Bone marrow (tissue), 2 donors: ENCODE measurements around the gene FBXW8.

Experiments used
- DNase-seq, 2 donors: peaks; one replicate each; lab custom pipeline; 2025; lab: John Stamatoyannopoulos, UW

Gene FBXW8, protein sequence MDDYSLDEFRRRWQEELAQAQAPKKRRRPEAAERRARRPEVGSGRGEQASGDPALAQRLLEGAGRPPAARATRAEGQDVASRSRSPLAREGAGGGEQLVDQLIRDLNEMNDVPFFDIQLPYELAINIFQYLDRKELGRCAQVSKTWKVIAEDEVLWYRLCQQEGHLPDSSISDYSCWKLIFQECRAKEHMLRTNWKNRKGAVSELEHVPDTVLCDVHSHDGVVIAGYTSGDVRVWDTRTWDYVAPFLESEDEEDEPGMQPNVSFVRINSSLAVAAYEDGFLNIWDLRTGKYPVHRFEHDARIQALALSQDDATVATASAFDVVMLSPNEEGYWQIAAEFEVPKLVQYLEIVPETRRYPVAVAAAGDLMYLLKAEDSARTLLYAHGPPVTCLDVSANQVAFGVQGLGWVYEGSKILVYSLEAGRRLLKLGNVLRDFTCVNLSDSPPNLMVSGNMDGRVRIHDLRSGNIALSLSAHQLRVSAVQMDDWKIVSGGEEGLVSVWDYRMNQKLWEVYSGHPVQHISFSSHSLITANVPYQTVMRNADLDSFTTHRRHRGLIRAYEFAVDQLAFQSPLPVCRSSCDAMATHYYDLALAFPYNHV

DNA sequence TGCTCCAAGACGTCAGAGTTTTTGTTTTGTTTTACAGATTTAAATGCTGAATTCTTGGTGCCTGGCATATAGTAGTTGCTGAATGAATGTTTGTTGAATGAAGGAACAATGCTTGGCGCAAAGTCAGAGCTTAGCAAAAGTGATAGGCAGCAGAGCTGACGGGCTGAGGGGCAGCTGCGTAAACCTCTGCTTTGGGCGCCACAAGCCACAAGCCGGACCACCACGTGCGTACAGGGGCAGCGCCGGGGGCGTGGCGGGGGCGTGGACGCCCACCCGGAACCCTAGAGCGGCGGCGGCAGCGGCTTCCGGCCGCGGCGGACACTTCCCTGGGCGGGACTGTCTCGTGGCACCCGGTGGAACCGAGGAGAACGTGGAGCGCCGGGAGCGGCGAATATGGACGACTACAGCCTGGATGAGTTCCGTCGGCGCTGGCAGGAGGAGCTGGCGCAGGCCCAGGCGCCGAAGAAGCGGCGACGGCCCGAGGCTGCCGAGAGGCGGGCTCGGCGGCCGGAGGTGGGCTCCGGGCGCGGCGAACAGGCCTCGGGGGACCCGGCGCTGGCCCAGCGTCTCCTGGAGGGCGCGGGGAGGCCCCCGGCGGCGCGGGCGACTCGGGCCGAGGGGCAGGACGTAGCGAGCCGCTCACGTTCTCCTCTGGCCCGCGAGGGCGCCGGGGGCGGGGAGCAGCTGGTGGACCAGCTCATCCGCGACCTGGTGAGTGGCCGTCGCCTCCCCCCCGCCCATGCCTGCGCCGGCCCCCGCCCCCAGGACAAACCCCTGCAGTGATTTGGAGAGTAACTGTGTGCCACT lies at the start of gene FBXW8:
TSS of gene FBXW8 (plus strand) at position 306 of the 807 bp plus-strand sequence. CDS start at position 394, 88 bp downstream.
- DNase-seq: peak in 1 of 2 donors; percentile 21

DNA sequence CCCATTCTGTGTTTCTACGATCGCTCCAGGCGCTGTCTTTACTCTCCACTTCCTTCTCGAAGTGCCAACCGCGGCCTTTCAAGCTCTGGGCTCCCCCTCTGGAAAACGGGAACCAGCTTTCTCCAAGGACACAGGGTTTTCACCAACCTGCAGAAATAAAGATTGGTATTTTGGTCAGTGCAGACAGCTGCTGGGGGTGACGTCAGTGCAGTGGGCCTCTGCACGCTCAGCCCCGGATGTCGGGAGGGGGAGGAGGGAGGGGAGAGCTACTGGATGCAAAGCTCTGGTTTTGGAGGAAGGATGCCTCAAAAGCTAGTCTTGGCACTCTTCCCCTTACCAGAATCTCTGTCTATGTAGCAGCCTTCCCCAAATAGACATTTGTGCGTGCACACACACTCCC lies 49.4 kb upstream of the FBXW8 start:
- DNase-seq: peak in 1 of 2 donors; percentile 38

DNA sequence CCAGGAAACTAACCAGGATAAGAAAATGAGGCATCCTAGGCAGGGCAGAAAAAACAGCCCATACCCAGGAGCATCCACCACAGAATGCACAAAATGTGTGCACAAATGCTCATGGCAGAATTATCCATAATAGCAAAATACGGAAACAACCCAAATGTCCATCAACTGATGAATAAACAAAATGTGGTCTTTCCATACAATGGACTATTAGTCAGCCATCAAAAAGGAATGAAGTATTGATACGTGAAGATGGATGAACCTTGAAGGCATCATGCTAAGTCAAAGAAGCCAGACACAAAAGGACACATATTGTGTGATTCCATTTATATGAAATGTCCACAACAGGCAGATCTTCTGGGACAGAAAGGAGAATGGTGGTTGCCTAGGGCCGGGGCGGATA lies 48.6 kb upstream of the FBXW8 start:
- DNase-seq: no peak

DNA sequence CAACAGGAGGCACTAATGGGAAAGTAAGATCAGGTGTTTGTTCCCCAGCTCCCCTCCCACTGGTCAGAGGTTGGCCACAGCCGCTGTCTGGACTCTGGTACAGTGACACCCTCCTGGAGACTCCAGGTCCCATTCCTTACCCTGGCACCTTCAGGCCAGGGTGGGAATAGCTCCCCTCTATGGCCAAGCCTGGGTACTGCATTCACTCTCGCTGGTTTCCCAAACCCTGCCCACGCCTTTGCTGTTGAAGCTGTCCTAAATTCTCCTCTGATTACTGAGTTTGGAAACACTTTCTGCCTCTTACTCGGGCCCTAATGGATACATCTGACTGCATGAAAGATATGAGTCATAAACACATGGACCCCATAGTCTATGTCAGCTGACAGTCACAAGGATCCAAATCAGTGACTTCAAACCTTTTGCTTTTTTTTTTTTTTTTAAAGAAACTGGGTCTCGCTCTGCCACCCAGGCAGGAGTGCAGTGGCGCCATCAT lies 47.4 kb upstream of the FBXW8 start:
- DNase-seq: no peak

DNA sequence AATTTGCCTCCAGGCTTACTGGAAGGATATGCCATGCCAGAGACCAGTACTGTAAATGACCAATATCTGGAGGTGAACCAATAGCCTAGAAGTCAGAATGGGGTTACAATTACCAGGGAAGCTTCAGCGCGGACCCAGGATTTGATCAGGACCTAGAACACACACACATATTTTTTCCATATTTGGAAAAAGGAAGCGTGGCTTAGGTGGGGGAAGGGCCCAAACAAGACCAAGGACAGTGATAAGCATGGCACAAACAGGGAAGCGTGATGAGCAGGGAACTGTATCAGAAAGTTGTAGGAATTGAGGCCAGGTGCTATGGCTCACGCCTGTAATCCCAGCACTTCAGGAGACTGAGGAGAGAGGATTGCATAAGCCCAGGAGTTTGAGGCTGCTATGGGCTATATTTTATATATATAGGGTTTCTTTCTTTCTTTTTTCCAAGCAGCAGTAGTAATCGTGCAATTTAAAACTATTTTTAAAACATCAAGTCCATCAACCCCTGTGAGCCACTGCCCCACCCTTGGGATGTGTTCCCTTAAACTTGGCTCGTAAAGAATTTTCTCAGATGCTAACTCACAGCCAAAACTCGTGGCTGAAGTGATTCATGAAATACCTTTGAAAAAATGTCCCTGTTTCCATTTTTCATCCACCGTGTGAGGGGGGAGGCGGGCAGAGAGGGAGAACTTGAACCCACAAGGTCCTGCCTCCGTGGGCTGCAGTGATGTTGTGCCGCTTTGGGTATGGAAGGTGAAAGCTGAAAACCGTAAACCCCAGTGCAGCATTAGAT lies 46.2 kb upstream of the FBXW8 start:
- no peak for DNase-seq

DNA sequence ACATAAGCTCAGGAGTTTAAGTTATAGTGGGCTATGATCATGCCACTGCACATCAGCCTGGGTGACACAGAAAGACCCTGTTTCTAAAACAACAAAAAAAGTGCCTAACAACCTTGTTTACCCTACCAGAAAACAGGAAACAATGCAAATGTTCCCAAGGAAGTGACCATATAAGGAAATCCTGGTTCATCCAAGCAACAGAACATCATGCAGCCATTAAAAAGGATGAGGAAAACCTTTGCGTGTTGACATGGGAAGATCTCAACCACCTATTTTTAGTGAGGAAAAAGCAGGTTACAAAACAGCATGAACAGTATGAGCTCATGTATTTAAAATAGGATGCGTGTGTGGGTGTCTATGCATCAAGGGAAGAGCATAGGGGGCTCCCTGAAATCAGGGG lies 43.2 kb upstream of the FBXW8 start:
- no peak for DNase-seq

DNA sequence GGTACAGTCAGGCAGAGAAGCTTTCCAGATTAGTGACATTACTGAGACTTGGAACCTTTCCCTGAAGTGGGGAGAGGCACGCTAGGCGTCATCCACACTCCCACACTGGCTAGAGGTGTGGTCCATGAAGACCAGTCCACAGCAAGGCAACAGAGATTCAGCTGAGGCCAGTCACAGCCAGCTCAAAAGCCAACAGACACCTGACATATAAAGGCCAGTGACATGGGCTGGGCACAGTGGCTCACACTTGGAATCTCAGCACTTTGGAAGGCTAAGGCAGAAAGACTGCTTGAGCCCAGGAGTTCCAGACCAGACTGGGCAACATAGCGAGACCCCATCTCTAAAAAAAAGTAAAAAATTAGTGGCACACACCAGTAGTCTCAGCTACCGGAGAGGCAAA lies 40.4 kb upstream of the FBXW8 start:
- no peak for DNase-seq

DNA sequence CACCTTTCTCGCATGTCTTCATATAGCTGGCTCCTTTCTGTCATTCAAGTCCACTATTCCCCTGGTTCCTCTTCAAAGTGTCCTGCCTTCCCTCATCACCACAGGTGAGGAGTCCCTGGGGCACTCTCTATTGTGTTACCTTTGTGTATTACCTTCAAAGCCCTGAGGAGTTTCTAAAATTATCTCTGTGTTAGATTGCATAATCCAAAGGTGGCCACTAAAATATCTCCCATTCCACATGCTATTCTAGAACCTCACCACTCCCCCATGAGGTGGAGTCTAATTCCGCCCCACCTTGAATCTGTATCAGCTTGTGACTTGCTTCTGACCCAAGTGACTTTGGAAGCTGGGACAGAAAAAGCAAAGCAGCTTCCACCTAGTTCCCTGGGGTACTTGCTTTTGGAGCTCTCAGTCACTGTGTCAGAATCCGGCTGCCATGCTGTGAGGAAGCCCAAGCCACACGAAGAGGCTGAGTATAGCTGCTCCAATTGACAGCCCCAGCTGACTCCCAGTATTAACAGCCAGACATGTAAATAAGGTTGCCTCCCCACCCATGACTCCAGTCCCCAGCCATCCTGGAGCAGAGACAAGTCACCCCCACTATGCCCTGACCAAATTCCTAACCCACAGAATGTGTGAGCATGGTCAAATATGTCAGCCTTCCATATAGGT lies 36.3 kb upstream of the FBXW8 start:
- DNase-seq: no peak

DNA sequence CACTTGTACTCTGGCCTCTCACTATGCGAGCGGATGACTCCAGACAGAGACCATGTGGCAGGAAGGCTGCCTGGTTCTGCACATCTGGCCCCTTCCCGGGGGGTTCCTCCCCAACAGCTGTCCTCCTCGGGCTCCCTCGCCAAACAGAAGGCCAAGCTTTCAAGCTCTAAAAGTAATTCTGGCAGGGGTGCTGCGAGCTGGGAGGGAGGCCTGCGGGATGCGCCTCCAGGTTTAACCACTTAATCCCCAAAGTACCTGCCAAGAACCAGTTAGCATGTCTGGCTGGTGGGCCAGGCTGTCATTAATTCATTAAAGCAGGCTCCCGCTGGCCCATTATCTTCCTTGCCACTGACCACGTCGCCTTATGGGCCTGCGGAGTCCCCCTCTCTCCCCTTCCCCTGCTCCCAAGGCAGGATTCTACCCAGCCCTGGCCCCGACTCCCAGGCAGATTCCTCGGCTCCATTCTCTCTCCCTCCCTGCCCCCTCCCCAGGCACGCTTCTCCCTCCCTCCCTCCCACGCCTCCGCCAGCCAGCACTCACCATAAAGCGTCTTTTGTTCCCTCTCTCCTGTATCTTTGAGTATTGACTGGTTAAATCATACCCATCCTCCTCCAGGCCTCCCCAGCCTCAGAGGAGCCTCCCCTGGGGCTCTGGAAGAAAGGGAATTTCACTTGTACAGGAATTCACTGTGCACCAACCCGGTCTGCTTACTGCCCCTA lies 34.4 kb upstream of the FBXW8 start:
- DNase-seq: no peak

DNA sequence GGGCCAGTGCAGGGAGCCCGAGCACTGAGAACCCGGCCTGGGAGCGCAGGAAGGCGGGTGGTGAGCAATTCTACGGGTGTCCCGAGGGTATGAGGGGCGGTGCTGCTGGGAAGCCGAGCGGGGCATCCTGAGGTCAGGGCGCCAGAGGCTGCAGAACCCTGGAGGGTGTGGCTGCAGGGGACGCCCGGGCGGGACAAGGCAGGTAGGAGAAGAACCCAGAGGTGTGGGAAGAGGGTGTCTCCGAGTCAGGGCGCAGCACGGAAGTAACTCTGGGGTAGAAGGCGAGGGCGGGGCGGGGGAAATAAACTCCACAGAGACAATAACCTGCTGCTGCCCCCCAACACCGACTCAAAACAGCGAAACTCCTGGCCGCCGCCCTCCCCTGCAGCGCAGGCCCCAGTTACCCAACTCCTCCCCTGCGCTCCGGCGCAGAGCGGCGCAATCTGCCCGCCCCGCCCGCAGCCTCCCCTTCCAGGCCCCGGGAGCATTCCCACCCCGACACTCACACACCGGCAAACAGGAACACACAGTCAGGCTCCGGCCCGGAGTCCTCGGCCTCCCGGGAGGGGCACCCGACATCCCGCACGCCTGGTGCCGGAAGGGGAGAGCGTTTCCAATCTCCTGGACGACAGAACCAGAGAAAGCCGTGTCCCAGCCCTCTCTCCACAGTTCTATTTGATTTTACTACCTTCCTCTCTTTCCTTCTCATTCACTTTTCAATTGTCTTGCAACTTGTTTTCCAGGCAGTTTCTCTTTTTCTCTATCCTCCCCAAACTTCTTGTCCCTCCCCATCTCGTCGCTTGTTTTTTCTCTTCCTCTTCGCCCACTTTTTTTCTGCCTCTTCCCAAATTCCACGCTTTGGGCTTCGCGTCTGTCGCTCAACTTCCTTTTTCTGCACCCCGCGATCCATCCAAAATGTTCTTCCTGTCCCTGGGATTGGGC lies 31.9 kb upstream of the FBXW8 start:
- DNase-seq: no peak

DNA sequence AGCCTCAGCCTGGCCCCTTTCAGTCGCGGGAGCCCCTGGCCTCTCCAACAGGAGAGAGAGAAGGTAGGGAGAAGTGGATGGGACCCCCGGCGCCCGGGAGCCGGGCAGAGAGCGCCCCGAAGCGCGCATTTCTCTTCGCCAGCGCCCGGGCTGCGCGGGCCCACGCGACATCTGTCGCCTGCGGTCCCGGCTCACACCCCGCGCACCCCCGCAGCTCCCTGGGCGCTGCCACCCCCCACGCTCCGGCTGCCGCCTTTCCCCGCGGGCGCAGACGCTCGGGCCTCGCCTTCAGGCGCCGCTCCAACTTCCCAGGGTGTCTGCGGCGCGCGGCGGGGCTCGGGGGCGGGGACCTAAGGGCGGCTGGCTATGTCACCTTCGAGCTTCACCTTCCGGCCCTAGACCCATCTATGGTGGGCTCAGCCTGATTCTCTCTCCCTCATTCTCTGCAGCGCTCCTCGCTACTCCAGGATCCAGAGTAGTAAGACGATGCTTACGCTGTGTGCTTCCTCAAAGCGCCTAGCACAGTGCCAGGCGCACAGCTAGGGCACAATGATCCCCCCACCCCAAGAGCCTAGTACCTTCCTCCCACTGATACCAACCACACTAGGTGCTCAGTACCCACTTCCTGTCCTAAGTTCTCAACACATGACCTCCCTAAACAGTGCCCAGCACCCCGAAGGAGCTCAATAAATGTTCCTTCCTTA lies 31.1 kb upstream of the FBXW8 start:
- DNase-seq: no peak

DNA sequence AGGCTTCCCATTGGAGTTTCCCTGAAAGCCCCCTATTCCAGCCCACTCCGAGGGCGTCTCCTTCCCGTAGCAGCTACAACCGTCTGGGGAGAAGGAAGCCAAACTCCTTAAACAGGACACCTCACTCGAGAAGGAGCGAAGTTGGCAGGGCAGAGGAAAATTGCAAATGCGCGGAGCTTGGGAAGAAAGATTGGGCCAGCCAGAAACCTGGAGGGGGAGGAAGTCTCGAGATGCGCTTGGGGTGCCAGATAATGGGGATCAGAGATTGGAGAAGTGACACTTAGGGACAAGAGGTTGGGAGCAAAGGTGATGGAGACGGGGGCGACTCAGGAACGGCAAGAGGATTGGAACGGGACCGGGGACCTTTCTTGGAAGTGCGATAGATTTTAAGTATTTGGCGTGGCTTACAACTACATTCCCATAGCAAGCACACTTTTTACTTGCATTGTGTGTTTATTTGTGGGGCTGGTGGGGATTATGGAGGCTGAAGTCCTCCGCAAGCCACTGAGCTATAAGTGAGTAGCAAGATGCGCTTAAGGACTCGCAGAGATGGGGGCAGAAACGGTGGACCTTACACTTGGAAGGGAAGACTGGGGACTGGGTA lies 30.4 kb upstream of the FBXW8 start:
- DNase-seq: no peak

DNA sequence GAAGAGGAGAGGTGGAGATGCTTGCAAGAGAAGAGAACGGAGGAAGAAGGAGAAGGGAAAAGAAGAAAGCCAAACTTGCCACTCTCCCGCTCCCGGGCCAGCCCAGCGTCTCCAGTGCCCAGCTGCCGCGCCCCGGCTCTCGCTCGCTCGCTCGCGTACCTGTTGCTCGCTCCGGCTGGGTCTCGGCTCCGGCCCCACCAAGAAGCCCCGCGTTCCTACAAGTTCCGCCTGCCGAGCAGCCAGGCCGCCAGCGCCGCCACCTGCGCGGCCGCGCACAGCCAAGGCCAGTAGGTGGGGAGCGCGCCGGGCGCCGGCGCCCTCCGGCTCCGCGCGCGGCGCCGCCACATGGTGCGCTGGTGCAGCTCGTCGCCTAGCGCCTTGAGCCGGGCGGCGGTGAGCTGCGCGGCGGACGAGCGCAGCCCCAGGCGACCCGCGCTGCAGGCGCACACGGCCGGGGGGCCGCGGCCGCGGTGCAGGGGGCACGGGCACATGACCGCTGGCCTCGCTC lies 29.9 kb upstream of the FBXW8 start:
- DNase-seq: no peak

DNA sequence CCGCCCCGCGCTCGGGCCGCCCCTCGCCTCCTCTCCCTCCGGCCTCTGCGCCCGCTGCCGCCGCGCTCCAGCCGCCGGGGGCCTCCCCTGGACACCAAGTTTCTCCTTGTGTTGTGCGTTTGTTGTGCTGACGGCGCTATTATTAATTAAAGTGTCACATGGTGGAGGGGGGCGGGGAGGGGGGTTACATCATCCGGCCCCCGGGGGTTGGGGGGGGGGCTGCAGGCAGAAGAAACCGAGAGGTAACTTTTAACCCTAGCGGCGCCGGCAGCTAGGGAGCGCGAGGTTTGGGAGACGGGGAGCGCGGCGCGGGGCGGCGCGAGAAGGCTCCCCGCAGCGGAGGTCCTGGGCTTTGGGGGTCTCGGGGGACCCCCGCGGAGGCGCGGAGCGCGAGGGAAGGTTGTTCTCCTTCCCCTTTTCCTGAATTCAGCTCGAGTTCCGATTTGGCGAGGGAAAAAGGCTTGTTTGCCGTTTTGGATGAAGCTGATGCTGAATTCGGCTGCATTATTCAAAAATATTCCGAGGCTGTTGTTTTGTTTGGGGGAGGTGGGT lies 29.3 kb upstream of the FBXW8 start, which contains the start of gene HRK:
TSS of gene HRK (minus strand) at position 117 of the 552 bp plus-strand sequence. CDS start 134 bp downstream, outside the sequence.
- no peak for DNase-seq

DNA sequence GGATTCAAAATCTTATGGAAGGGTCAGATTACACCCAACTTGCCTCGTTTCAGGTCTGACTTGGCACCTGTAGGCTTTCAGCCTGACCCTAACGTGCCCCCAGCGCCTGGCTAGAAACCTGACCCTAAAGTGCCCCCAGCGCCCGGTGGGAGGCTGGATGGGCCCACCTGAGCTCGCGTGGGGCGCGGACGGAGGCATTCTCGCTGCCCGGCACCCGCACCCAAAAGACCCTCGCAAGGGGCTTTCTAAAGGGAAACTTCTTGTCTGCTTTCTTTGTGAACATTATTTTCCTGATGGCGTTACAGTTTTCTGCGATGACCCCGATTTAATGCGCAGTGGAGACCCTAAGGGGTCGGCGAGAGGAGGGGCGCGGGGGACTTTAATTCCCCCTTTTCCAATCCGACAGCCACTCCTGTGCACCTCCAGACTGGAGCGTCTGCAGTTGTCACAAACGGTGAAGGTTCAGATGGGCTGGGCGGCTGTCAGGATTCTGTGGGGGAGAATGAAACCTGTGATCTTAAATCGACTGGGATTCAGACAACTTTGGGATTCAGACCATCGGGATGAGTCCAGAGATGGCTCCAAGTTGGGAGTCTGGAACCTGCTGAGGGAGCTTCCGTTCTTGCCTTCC lies 28.8 kb upstream of the FBXW8 start:
- no peak for DNase-seq

DNA sequence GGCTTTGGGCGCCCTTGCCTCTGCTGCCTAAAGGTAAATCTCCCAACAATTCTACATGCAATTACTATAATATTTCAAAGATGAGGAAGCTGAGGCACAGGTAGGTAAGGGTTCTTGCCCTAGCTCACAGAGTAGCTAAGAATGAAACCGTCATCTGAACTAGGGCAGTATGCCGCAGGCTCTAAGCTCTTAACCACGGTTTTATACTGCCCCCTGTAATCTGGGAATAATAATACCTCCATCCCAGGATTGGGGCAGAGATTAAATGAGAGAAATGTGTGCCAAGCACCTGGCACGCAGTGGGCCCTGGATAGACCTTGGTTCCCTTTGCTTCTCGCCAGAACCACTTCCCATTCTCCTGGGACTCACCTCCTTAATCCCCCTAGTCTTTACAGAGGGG lies 28.0 kb upstream of the FBXW8 start:
- no peak for DNase-seq

DNA sequence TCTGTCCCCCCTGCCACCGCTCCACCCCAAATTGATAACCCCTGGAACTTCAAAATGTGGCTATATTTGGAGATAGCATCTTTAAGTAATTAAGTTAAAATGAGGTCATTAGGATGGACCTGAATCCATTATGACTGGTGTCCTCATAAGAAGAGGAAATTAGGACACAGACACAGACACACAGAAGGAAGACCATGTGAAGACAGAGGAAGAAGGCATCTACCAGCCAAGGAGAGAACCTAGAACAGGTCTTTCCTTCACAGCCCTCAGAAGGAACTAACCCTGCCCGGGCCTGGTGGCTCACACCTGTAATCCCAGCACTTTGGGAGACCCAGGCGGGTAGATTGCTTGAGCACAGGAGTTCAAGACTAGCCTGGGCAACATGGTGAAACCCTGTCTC lies 25.9 kb upstream of the FBXW8 start:
- DNase-seq: no peak
